GM12865 (cell line): ENCODE results near the gene URM1.

ENCODE experiments used
- DNase-seq: peaks from one replicate; pipeline ENCODE4 v3.0.0; 2010; ENCODE audit warnings: low read depth
- H3K4me3 ChIP-seq: 2 replicates; pipeline ENCODE4 v1.5.1; 2011; ENCODE audit warnings: mild to moderate bottlenecking, low read depth, low read length, control low read depth
- TF ChIP-seq, protein P1 (sequence below): IDR thresholded peaks from 2 replicates; pipeline ENCODE4 v1.5.1; 2011; ENCODE audit warnings: low read length, control low read depth, low read depth, inconsistent platforms; ENCODE audit not compliant: insufficient read depth; ENCODE audit errors: missing control alignments

URM1 gene

DNA sequence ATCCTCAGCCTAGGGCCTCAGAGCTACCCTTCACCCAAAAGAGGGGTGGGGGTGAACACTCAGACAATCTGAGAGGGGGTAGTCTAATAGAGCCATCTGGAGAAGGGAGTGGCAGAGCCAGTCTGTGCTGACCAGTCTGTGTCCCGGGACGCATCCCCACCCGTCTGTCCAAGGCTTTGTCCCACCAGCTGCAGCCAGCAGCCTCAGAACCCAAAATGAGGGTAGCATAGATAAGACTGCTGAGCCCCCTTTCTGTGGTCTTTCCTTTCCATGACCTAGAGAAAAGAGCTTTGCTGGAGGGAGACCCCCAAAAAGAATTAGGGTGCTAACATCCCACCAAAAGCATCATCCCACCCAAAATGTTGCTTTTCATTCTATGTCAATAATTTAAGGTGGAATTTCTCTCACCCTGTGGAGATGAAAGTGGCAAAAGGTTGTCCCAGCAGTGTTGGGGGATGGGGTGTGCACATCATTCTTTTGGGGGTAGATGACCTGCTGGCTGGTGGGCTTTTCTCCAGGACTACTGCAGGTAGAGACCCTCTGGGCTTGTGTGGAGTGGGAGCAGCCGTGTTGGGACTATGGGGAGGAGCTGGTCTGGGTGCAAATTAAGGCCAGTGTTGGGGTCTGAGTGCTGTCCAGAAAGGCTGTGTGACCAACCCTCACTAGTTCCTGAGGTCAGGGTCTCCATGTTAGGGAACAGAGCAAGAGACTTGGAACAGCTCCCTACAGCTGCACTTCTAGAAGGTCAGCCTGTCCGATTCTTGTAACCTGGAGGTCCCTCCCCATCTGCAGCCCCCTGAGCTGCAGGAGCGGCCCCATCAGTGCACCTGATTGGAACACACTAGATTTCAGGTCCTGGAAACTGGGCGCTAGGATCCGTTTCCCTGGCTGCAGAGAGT lies 19.9 kb downstream of the URM1 start:
- H3K4me3 ChIP-seq: no peak overlapping the region
- DNase-seq: no peak
- TF ChIP-seq, protein P1, sequence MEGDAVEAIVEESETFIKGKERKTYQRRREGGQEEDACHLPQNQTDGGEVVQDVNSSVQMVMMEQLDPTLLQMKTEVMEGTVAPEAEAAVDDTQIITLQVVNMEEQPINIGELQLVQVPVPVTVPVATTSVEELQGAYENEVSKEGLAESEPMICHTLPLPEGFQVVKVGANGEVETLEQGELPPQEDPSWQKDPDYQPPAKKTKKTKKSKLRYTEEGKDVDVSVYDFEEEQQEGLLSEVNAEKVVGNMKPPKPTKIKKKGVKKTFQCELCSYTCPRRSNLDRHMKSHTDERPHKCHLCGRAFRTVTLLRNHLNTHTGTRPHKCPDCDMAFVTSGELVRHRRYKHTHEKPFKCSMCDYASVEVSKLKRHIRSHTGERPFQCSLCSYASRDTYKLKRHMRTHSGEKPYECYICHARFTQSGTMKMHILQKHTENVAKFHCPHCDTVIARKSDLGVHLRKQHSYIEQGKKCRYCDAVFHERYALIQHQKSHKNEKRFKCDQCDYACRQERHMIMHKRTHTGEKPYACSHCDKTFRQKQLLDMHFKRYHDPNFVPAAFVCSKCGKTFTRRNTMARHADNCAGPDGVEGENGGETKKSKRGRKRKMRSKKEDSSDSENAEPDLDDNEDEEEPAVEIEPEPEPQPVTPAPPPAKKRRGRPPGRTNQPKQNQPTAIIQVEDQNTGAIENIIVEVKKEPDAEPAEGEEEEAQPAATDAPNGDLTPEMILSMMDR: no peak

DNA sequence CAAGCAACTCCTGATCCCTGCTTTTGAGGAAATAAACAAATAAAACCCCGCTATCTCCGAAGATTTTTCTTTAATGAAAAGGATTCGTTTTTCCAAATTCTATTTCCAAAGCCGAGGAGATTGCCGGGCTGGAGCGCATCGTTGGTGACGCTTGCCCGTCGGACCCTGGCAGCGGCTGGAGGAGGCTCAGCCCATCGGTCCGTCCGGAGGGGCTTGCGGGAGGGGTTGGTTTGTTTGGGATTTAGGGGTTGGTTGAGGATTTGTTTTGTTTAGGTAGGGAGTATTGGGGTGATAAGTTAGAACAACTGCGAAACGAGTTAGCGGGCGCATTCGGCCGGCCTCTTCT lies 20.8 kb downstream of the URM1 start:
- no peak overlapping the region for H3K4me3 ChIP-seq
- no peak for DNase-seq
- TF ChIP-seq, protein P1: no peak

DNA sequence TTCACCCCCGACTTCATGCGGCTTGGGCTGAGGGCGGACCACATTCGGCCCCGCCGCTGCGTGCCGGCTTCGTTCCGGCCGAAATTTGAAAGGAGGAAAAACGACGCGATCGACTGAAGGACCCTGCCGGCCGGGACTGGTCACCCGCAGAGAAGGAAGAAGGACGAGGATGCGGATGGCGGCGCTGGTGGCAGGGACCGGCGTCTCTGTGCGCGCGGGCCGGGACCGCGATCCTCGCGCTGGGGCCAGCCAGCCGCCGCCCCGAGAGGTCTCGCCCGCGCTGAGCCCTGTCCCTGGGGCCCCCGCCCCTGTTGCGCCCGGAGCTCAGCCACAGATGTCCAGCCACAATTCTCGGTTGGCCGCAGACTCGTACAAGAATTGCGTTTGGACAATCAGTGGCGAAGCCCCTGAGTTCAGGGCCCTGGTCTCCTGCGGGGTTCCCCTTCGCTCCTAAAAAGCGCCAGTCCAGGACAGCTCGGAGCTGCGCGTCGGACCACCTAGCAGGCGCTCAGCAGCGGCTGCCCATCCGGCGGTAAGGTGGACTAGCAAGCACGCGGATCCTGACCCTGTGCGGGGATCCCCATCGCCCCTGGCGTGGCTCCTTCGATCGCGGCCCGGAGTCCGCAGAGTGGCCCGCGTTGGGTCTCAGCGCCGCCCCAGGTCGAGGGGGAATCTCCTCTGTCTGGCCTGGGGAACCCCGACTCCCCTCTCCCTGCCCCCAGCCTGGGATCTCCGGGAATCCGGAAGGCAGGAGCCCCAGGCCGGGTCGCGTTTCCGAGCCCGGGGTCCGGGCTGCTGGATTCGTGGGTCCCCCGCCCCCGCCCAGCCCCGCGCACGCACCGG lies 21.3 kb downstream of the URM1 start:
- TF ChIP-seq, protein P1: no peak
- H3K4me3 ChIP-seq: no peak overlapping the region
- no peak for DNase-seq

DNA sequence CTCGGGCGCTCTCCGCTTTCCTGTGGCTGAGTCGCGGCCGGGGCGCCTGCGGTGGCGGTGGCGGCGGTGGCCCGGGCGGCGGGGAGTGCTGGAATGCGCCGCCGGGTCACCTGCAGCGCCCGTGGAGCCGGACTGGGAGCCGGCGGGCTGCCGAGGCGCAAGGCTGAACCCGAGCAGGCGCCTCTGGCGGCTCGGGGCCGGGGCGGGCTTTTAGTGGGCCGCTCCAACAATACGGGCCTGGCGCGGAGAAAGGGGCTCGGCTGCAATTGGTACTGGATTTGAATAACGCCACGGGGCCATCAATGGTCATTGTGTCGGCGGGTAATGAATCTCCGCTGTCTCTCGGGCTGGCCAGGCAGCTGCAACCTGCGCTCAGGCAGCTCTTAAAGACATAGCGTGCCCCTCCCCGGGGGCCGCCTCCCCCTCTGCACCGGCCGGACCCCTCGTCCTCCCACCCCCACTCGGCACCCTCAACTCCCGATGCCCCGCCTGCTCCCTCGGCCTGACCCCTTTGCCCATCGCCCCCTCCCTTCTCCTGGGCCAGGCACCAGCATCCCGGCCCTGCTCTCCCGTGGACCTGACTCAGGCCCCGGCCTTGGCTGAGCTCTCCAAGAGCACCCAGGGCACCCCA lies 22.1 kb downstream of the URM1 start:
- TF ChIP-seq, protein P1: no peak
- no peak overlapping the region for H3K4me3 ChIP-seq
- no peak for DNase-seq

DNA sequence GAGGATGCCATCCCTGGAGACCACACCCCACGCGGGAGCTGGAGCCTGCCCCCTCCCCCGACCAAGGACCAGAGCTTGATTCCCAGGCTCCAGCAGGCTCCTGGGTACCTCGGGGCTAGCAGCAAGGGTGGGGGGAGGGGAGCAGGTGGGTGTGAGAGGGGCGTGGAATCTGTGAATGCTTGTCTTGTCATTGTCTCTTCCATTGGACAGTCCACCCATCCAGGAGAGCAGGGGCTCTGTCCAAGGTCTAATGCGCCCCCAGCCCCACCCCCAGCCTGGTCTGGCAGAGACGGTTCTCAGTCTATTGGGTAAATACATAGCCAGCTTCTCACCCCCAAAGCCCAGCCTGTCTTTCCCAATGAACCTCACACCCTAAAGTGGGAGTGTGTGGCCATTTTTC lies 22.8 kb downstream of the URM1 start:
- H3K4me3 ChIP-seq: no peak overlapping the region
- TF ChIP-seq, protein P1: no peak
- DNase-seq: no peak

DNA sequence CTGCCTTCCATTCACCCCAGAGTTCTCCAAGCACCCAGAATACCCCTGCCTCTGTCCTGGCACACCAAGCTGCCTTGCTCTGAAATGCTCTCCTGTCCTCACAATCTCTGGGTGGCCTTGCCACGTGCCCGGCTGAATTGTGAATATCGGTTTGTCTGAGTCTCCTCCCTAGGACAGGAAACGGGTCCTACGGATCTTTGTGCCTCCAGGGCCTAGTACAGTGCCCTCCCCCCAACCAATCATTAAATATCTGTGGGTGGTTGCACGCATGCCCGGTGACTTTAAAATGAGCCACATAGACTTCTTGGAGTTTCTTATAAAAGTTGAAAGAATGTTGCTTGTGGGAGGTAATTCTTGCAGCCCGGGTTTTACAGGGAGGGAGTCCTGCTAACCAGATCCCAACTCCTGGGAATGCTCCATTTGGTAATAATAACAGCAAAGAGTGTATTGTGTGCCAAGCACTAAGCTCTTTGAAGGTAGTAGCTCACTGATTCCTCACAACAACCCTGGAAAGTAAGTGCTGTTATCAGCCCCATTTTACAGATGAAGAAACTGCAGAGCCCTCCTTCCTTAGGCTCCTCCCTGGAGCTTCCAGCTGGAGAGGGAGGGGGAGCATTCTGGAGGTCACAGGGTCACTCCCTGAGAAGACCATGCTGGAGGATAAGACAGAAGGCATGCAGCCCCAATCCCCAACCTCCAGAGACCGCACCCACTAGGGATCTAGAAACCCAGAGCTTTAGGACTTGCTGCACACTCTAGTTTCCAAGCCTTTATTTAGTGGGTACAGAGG lies 23.4 kb downstream of the URM1 start:
- H3K4me3 ChIP-seq: no peak overlapping the region
- DNase-seq: no peak
- TF ChIP-seq, protein P1: no peak
